ENCODE measurements around the gene RPTOR.

GRCh38 chr17:80751946-80752581, 207.4 kb downstream of the RPTOR start:
- TF ChIP-seq POLR2A (IDR thresholded peaks at IDR 0.05; ENCODE audit: low read length) (no peak), GATA1 (IDR thresholded peaks at IDR 0.05; ENCODE audit: low read depth, low read length) (no peak)

All from erythroblast (primary cell).